IPS-15b (cell line): ENCODE data around the gene ONECUT2.
"Not testable (repeated sequence)": the region's sequence is repeated elsewhere in the genome, so short reads cannot be mapped to it uniquely, and the experiment has no call there.

Experiments used
- H3K27me3 ChIP-seq: one replicate; pipeline ENCODE4 v1.6.1; 2013; ENCODE audit warnings: low read length; ENCODE audit not compliant: control insufficient read depth, insufficient read depth
- H3K36me3 ChIP-seq: one replicate; pipeline ENCODE4 v1.6.1; 2013; ENCODE audit warnings: low read length; ENCODE audit not compliant: control insufficient read depth, insufficient read depth
- H3K4me1 ChIP-seq: one replicate; pipeline ENCODE4 v1.6.1; 2013; ENCODE audit warnings: mild to moderate bottlenecking, low read length; ENCODE audit not compliant: control insufficient read depth, insufficient read depth
- H3K4me3 ChIP-seq: one replicate; pipeline ENCODE4 v1.5.1; 2013; ENCODE audit warnings: low read depth, low read length
- H3K9ac ChIP-seq: one replicate; pipeline ENCODE4 v1.6.1; 2013; ENCODE audit warnings: low read depth, mild to moderate bottlenecking, low read length
- H3K9me3 ChIP-seq: one replicate; pipeline ENCODE4 v1.6.1; 2013; ENCODE audit warnings: mild to moderate bottlenecking, low read length; ENCODE audit not compliant: control insufficient read depth, insufficient read depth

The ONECUT2 gene

DNA sequence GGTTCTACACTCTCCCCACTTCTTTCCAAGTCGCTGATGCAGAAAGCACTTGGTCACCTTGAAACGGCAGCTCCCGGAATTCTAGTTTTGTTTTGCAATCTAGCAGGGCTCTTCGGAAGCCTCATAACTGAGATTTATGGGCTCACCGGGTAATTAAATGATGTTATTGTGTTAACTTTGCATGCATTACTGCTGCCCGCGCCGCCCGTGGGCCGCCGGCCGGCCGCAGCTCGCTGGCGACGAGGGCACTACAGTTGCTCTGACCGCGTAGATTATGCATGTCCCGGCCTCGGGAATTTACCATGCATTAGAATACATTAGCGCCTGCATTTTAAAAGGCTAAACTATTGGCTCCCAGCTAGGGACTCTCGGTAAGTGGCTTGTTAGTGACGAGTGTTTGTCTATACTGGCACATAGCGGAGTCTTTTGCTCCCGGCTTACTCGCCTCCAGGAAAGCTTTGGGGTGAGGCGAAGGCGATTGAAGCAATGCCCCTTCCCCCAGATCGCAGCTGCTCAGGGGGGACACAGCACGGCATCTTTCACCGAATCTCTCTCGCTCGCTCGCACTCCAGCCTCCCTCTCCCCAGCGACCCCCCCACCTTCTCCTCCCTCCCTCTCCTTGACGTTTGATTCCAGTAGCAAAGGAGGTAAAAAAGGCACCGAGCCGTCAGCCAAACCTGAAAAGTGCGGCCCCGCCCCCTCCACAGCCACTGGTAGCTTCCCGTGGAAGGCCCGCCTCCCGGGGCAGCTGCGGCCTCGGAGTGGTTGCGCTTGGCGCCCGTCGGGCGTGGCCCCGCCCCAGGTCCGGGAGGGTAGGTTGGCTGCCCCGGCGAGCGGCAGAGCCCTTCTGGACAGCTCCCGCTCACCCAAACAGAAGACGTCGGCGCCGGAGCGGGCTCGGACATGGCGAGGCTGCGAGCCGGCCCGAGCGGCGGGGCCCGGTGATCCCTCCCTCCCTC is at the start of gene ONECUT2:
ONECUT2 (plus strand) TSS at position 839 of the 959 bp plus-strand sequence. CDS start 343 bp downstream, outside the sequence.
- Histone ChIP-seq H3K9ac (no peak within 1 kb of the TSS), H3K4me3 (peak within 1 kb of the TSS; percentile 67), H3K36me3 (no peaks in the 10 kb centered on the region), H3K27me3 (peaks cover 88% of the 10 kb centered on the region), H3K9me3 (no peaks in the 10 kb centered on the region), H3K4me1 (peaks cover 27% of the 10 kb centered on the region)

- H3K36me3 ChIP-seq: no peaks in the 10 kb centered on the region
- H3K27me3 ChIP-seq: no peaks in the 10 kb centered on the region
- no peaks in the 10 kb centered on the region for H3K9me3 ChIP-seq
- peaks cover 4% of the 10 kb centered on the region for H3K4me1 ChIP-seq
- H3K9ac ChIP-seq: no peak overlapping the region
- no peak overlapping the region for H3K4me3 ChIP-seq
These were observed 45.9 kb upstream of the ONECUT2 start for GRCh38 chr18:57389271-57389670.

DNA sequence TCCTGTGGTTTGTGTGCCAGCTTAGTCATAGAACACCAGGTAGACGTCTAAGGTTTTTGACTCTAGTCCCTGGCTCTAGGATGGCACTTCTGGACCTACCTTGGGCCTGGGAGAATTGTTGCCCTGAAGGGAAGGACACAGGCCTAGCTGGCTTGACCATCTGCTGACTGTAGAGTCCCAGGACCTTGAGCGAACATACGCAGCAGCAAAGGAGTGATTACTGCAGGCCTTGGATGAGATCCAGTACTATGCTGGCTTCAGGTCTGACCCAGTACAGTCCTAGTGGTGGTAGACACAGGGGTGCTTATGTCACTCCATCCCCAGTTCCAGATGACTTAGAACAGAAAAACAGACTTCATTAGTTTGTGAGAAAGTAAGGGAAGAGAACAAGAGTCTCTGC is 45.1 kb upstream of the ONECUT2 start:
- Histone ChIP-seq H3K4me3 (no peak overlapping the region), H3K27me3 (no peaks in the 10 kb centered on the region), H3K9me3 (no peaks in the 10 kb centered on the region), H3K4me1 (peaks cover 4% of the 10 kb centered on the region), H3K36me3 (no peaks in the 10 kb centered on the region), H3K9ac (no peak overlapping the region)

- not testable (repeated sequence) for H3K9me3 ChIP-seq, H3K27me3 ChIP-seq, H3K36me3 ChIP-seq, H3K9ac ChIP-seq, H3K4me1 ChIP-seq, H3K4me3 ChIP-seq
These were observed 40.4 kb upstream of the ONECUT2 start for GRCh38 chr18:57394749-57395148.

DNA sequence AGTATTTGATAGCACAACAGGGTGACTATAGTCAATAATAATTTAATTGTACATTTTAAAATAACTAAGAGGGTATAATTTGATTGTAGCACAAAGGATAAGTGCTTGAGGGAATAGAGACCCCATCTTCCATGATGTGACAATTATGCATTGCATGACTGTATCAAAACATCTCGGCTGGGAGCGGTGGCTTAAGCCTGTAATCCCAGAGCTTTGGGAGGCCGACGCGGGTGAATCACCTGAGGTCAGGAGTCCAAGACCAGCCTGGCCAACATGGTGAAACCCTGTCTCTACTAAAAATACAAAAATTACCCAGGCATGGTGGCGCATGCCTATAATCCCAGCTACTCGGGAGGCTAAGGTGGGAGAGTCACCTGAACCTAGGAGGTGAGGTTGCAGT is 38.3 kb upstream of the ONECUT2 start:
- H3K9ac ChIP-seq, H3K9me3 ChIP-seq, H3K4me3 ChIP-seq, H3K27me3 ChIP-seq, H3K4me1 ChIP-seq, H3K36me3 ChIP-seq: not testable (repeated sequence)

- no peaks in the 10 kb centered on the region for H3K9me3 ChIP-seq
- peaks cover 3% of the 10 kb centered on the region for H3K27me3 ChIP-seq
- no peak overlapping the region for H3K9ac ChIP-seq
- no peaks in the 10 kb centered on the region for H3K36me3 ChIP-seq
- H3K4me3 ChIP-seq: no peak overlapping the region
- H3K4me1 ChIP-seq: no peaks in the 10 kb centered on the region
These were observed 37.6 kb upstream of the ONECUT2 start for GRCh38 chr18:57397440-57398132.

- Histone ChIP-seq H3K9ac (no peak overlapping the region), H3K4me3 (no peak overlapping the region), H3K4me1 (no peaks in the 10 kb centered on the region), H3K9me3 (no peaks in the 10 kb centered on the region), H3K27me3 (peaks cover 1% of the 10 kb centered on the region), H3K36me3 (no peaks in the 10 kb centered on the region)
These were observed 30.8 kb upstream of the ONECUT2 start for GRCh38 chr18:57404345-57404744.

DNA sequence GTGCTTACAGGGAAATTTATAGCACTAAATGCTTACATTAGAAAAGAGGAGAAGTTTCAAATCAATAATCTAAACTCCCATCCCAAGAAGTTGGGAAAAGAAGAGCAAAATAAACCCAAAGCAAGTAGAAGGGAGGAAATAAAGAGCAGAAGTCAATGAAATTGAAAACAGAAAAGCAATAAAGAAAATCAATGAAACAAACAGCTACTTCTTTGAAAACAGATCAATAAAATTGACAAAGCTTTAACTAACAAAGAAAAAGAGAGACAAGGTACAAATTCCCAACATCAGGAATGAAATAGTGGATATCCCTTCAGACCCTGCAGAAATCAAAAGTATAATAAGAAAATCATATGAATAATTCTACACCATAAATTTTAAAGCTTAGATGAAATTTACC is 25.5 kb upstream of the ONECUT2 start:
- no peaks in the 10 kb centered on the region for H3K27me3 ChIP-seq
- H3K4me3 ChIP-seq: no peak overlapping the region
- H3K36me3 ChIP-seq: no peaks in the 10 kb centered on the region
- no peaks in the 10 kb centered on the region for H3K9me3 ChIP-seq
- no peaks in the 10 kb centered on the region for H3K4me1 ChIP-seq
- no peak overlapping the region for H3K9ac ChIP-seq

GRCh38 chr18:57410749-57411148 is 24.4 kb upstream of the ONECUT2 start:
- Histone ChIP-seq H3K4me3 (no peak overlapping the region), H3K36me3 (no peaks in the 10 kb centered on the region), H3K9ac (no peak overlapping the region), H3K9me3 (no peaks in the 10 kb centered on the region), H3K4me1 (no peaks in the 10 kb centered on the region), H3K27me3 (no peaks in the 10 kb centered on the region)

DNA sequence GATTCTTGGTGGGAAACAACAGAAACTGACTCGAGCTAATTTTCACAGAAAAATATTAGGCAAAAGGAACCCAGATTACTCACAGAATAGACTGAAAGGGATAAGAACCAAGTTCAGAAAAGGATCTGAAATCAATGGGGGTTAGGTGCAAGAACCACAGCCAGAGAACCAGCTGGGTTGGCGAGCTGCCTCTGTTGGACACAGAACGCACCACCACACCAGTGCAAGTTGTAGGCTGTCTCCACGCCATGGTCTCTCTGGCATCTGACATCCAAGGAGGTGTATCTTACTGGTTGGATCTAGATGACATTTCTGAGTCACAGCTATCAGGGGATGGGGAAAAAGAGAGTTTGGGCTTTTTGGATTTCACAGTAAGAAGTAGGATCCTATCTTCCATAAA is 18.6 kb upstream of the ONECUT2 start:
- Histone ChIP-seq H3K4me1 (no peaks in the 10 kb centered on the region), H3K27me3 (no peaks in the 10 kb centered on the region), H3K36me3 (no peaks in the 10 kb centered on the region), H3K9ac (no peak overlapping the region), H3K4me3 (no peak overlapping the region), H3K9me3 (no peaks in the 10 kb centered on the region)

GRCh38 chr18:57422313-57422872 is 12.8 kb upstream of the ONECUT2 start:
- Histone ChIP-seq H3K4me3 (no peak overlapping the region), H3K27me3 (peaks cover 34% of the 10 kb centered on the region), H3K36me3 (no peaks in the 10 kb centered on the region), H3K9me3 (no peaks in the 10 kb centered on the region), H3K9ac (no peak overlapping the region), H3K4me1 (peaks cover 3% of the 10 kb centered on the region)
